Measurements from ENCODE around the gene METTL26.

Gene METTL26

DNA sequence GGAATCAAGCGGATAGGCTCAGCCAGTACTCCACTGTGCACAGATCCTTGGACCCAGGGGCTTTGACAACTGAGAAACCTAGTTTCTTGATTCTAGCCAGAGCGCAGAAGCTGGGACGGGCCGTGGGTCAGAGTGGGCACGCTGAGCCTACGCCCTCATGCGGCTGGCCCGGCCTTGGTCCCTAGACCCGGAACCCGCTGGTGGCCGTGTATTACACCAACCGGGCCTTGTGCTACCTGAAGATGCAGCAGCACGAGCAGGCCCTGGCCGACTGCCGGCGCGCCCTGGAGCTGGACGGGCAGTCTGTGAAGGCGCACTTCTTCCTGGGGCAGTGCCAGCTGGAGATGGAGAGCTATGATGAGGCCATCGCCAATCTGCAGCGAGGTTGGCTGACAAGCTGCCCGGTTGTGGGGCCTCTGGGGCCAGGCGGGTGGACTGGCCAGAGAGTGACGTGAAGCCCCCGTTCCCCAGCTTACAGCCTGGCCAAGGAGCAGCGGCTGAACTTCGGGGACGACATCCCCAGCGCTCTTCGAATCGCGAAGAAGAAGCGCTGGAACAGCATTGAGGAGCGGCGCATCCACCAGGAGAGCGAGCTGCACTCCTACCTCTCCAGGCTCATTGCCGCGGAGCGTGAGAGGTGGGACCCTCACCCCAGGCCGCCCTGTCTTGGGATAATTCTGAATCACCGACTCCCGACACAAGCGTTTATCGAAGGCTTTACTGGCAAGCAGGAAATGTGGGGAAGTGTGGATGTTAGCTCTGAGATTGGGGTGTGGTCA, 45.1 kb upstream of the METTL26 start:
- Histone ChIP-seq H3K27ac (ENCODE audit: low read length) (peak overlapping the region; percentile 81), H2AFZ (ENCODE audit: low read depth, low read length) (no peak overlapping the region), H3K9ac (ENCODE audit: low read length) (peak overlapping the region; percentile 88), H3K9me3 (ENCODE audit: insufficient read depth, low read length) (no peaks in the 10 kb centered on the region), H3K4me1 (ENCODE audit: low read length) (peaks cover 16% of the 10 kb centered on the region), H3K4me3 (ENCODE audit: low read length) (peak overlapping the region; percentile 95), H3K79me2 (ENCODE audit: low read length) (peaks cover 37% of the 10 kb centered on the region), H3K4me2 (ENCODE audit: low read length) (peak overlapping the region; percentile 94), H3K36me3 (replicated peaks; ENCODE audit: low read depth, low read length) (peaks cover 24% of the 10 kb centered on the region), H4K20me1 (ENCODE audit: insufficient read depth, low read length) (0 out of 2 replicates have a peak, but pooled peaks cover 4% of the 10 kb centered on the region), H3K27me3 (ENCODE audit: low read depth, low read length) (no peaks in the 10 kb centered on the region)
- TF ChIP-seq, protein P1, sequence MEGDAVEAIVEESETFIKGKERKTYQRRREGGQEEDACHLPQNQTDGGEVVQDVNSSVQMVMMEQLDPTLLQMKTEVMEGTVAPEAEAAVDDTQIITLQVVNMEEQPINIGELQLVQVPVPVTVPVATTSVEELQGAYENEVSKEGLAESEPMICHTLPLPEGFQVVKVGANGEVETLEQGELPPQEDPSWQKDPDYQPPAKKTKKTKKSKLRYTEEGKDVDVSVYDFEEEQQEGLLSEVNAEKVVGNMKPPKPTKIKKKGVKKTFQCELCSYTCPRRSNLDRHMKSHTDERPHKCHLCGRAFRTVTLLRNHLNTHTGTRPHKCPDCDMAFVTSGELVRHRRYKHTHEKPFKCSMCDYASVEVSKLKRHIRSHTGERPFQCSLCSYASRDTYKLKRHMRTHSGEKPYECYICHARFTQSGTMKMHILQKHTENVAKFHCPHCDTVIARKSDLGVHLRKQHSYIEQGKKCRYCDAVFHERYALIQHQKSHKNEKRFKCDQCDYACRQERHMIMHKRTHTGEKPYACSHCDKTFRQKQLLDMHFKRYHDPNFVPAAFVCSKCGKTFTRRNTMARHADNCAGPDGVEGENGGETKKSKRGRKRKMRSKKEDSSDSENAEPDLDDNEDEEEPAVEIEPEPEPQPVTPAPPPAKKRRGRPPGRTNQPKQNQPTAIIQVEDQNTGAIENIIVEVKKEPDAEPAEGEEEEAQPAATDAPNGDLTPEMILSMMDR (IDR thresholded peaks at IDR 0.05; ENCODE audit: low read depth, low read length) = peak; percentile 11; the same call in 1 of the 2 replicates
- no peak for TF ChIP-seq EZH2phosphoT487 (IDR thresholded peaks at IDR 0.05; ENCODE audit: low read depth)

- no peak overlapping the region for H2AFZ ChIP-seq (ENCODE audit: low read depth, low read length)
- peak overlapping the region; percentile 88 for H3K9ac ChIP-seq (ENCODE audit: low read length)
- peaks cover 23% of the 10 kb centered on the region for H3K36me3 ChIP-seq (replicated peaks; ENCODE audit: low read depth, low read length)
- peak overlapping the region; percentile 94 for H3K4me2 ChIP-seq (ENCODE audit: low read length)
- H3K9me3 ChIP-seq (ENCODE audit: insufficient read depth, low read length) = no peaks in the 10 kb centered on the region
- peaks cover 16% of the 10 kb centered on the region for H3K4me1 ChIP-seq (ENCODE audit: low read length)
- peak overlapping the region; percentile 81 for H3K27ac ChIP-seq (ENCODE audit: low read length)
- 0 out of 2 replicates have a peak, but pooled peaks cover 4% of the 10 kb centered on the region for H4K20me1 ChIP-seq (ENCODE audit: insufficient read depth, low read length)
- no peaks in the 10 kb centered on the region for H3K27me3 ChIP-seq (ENCODE audit: low read depth, low read length)
- TF ChIP-seq, protein P1 (IDR thresholded peaks at IDR 0.05; ENCODE audit: low read depth, low read length) = no peak
- no peak for TF ChIP-seq EZH2phosphoT487 (IDR thresholded peaks at IDR 0.05; ENCODE audit: low read depth)
- H3K4me3 ChIP-seq (ENCODE audit: low read length) = peak overlapping the region; percentile 95
- H3K79me2 ChIP-seq (ENCODE audit: low read length) = peaks cover 37% of the 10 kb centered on the region
These were observed 44.5 kb upstream of the METTL26 start for GRCh38 chr16:680625-680945.

DNA sequence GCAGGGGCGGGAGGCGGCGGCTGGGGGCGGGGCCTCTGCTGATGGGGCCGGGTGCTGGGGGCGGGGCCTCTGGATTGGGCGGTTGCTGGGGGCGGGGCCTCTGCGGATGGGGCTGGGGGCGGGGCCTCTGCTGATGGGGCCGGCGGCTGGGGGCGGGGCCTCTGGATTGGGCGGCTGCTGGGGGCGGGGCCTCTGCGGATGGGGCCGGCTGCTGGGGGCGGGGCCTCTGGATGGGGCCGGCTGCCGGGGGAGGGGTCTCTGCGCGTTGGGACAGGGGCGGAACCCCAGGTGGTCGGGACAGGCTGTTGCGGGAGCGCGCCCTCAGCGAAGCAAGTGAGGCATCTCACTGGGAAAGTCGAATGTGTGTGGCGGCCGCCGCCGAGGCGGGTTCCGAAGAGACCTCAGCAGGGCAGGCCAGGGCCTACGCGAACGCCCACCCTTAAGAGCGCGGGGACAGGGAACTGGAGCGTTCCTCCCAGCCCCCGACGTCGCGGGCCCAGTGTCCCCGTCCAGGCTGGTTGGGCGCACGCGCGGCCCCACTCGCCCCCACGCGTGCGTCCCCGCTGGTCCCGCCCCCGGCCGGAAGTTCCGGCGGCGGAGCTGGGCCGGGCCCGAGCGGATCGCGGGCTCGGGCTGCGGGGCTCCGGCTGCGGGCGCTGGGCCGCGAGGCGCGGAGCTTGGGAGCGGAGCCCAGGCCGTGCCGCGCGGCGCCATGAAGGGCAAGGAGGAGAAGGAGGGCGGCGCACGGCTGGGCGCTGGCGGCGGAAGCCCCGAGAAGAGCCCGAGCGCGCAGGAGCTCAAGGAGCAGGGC, 43.9 kb upstream of the METTL26 start, which contains the start of gene STUB1:
STUB1 (plus strand) TSS at position 597 of the 811 bp plus-strand sequence; CDS start at position 713, 116 bp downstream.
- peak within 1 kb of the TSS; percentile 88 for H3K9ac ChIP-seq (ENCODE audit: low read length)
- peak within 1 kb of the TSS; percentile 94 for H3K4me2 ChIP-seq (ENCODE audit: low read length)
- TF ChIP-seq, protein P1 (IDR thresholded peaks at IDR 0.05; ENCODE audit: low read depth, low read length) = no peak
- no peak for TF ChIP-seq EZH2phosphoT487 (IDR thresholded peaks at IDR 0.05; ENCODE audit: low read depth)
- peak within 1 kb of the TSS; percentile 81 for H3K27ac ChIP-seq (ENCODE audit: low read length)
- H3K9me3 ChIP-seq (ENCODE audit: insufficient read depth, low read length) = no peaks in the 10 kb centered on the region
- 0 out of 2 replicates have a peak, but pooled peaks cover 4% of the 10 kb centered on the region for H4K20me1 ChIP-seq (ENCODE audit: insufficient read depth, low read length)
- H2AFZ ChIP-seq (ENCODE audit: low read depth, low read length) = peak within 1 kb of the TSS; percentile 34; the same call in 1 of the 2 replicates
- H3K4me1 ChIP-seq (ENCODE audit: low read length) = peaks cover 16% of the 10 kb centered on the region
- peaks cover 37% of the 10 kb centered on the region for H3K79me2 ChIP-seq (ENCODE audit: low read length)
- peak within 1 kb of the TSS; percentile 95 for H3K4me3 ChIP-seq (ENCODE audit: low read length)
- H3K36me3 ChIP-seq (replicated peaks; ENCODE audit: low read depth, low read length) = peaks cover 21% of the 10 kb centered on the region
- H3K27me3 ChIP-seq (ENCODE audit: low read depth, low read length) = no peaks in the 10 kb centered on the region
